T-helper 2 cell treated with Interferon-gamma antibody and Interleukin-4, amounts not matched to agents 100 ng/mL and 5 ng/mL, for 36 hours (primary cell): Measurements from ENCODE around the gene SCGB1A1. TPM values are rescaled to one million over a fixed set of nuclear protein-coding genes. Genes with fewer than 3 reads are reported as not detected.

Source experiments
- intact Hi-C: fragments of 100-400 bp; cut with micrococcal nuclease; formaldehyde crosslinking; loops from one replicate; pipeline ENCODE4 v1.15.1; 2023
- total RNA-seq: library from RNA; stranded (reverse); gene quantifications from 2 replicates; pipeline ENCODE4 v1.2.3, GENCODE V29; 2022

The SCGB1A1 gene
- total RNA-seq, 1 donor from 2014 or later = not detected

DNA sequence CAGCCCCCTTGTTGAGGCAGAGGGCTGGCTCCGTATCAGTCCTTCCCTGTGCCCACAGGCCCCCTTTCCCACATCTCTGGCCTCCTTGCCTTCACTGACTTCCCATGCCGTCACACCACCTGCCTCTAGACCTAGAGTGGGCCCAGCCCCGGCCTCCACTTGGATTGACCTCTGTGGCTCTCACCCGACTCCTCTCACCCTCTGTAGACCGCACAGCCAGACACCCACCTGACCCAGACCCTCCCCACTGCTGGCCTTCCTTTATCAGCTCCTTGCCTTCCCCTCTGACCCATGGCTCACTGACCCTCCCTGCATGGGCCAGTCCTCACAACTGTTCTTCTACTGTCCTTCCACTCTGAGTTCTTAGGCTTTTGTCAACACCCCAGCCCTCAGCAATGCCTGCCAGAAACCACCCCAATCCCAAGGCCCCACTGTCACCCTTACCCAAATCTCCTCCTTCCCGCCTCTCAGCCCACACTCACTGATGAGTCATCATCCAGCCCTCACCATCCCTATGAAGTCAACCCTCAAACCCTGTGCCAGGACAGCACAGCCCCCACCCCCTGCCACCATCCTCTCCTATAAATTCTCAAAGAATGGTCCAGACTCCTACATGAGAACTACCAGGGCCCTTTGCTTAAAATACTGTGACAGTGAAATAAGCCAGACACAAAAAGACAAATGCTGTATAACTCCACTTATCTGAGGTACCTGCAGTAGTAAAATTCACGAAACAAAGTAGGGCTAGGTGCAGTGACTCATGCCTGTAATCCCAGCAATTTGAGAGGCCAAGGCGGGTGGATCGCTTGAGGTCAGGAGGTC, 53.4 kb downstream of the SCGB1A1 start:
- intact Hi-C loops = no loop called here

Other genes starting within 250 kb of the SCGB1A1 start
- gene SCGB1D1, start 228.8 kb upstream of the SCGB1A1 start, total RNA-seq = not detected in 2 replicates
- not detected in 2 replicates for gene SCGB2A1, start 210.4 kb upstream of the SCGB1A1 start, total RNA-seq
- not detected in 2 replicates for gene SCGB1D2, start 176.8 kb upstream of the SCGB1A1 start, total RNA-seq
- gene SCGB2A2, start 148.9 kb upstream of the SCGB1A1 start, total RNA-seq = not detected in 2 replicates
- gene SCGB1D4, start 120.0 kb upstream of the SCGB1A1 start, total RNA-seq = not detected in 2 replicates
- 10.8 and 11.3 TPM in 2 replicates for gene ASRGL1, start 81.6 kb upstream of the SCGB1A1 start, total RNA-seq
- 288 and 291 TPM in 2 replicates for gene AHNAK, start 127.8 kb downstream of the SCGB1A1 start, total RNA-seq
- gene EEF1G, start 154.9 kb downstream of the SCGB1A1 start, total RNA-seq = 1,326 and 1,342 TPM in 2 replicates
- 26.4 and 30.9 TPM in 2 replicates for gene TUT1, start 172.5 kb downstream of the SCGB1A1 start, total RNA-seq
- 257 and 262 TPM in 2 replicates for gene MTA2, start 182.8 kb downstream of the SCGB1A1 start, total RNA-seq
- 126 and 133 TPM in 2 replicates for gene EML3, start 193.7 kb downstream of the SCGB1A1 start, total RNA-seq
- gene ROM1, start 194.2 kb downstream of the SCGB1A1 start, total RNA-seq = 0.95 and 1.0 TPM in 2 replicates
- 65.4 and 69.3 TPM in 2 replicates for gene B3GAT3, start 203.0 kb downstream of the SCGB1A1 start, total RNA-seq
- gene GANAB, start 227.6 kb downstream of the SCGB1A1 start, total RNA-seq = 275 and 283 TPM in 2 replicates
- 31.0 and 31.8 TPM in 2 replicates for gene INTS5, start 234.3 kb downstream of the SCGB1A1 start, total RNA-seq
- 99.6 and 105 TPM in 2 replicates for gene C11orf98, start 246.2 kb downstream of the SCGB1A1 start, total RNA-seq
- gene CSKMT, start 246.3 kb downstream of the SCGB1A1 start, total RNA-seq = 21.3 and 24.7 TPM in 2 replicates